Heart right ventricle (tissue), 16 donors: ENCODE results near the gene UNCX. TPM values are rescaled to one million over a fixed set of nuclear protein-coding genes. Genes with fewer than 3 reads are reported as not detected.

Experiments used
- ATAC-seq, 8 donors: fragments of 200-7000 bp; cut with Tn5 transposase; one replicate each; pipeline ENCODE4 v1.9.1; 2020; ENCODE audit warnings: mild to moderate bottlenecking in 8 of 8, moderate library complexity in 8 of 8, moderate number of reproducible peaks in 1 of 8
- DNase-seq, 2 donors: peaks; one replicate each; pipeline ENCODE4 v3.0.0-alpha.2; 2020
- H3K27ac ChIP-seq, 10 donors: fragments of 200-600 bp; sonication (generic) in 2 of 10; one replicate each; pipeline versions ENCODE4 v1.5.0 to v1.8.0; 2020 to 2022; ENCODE audit warnings: mild to moderate bottlenecking in 3 of 10
- H3K27me3 ChIP-seq, 7 donors: fragments of 200-600 bp; one replicate each; pipeline ENCODE4 v1.8.0; 2021 to 2022; ENCODE audit warnings: mild to moderate bottlenecking in 2 of 7
- H3K36me3 ChIP-seq, 9 donors: fragments of 200-600 bp; sonication (generic) in 1 of 9; one replicate each; pipeline versions ENCODE4 v1.5.0 to v1.8.0; 2020 to 2022; ENCODE audit warnings: mild to moderate bottlenecking in 2 of 9
- H3K4me1 ChIP-seq, 9 donors: fragments of 200-600 bp; sonication (generic) in 1 of 9; one replicate each; pipeline versions ENCODE4 v1.5.0 to v1.8.0; 2020 to 2022; ENCODE audit warnings: mild to moderate bottlenecking in 4 of 9
- H3K4me3 ChIP-seq, 10 donors: fragments of 200-600 bp; sonication (generic) in 2 of 10; one replicate each; pipeline versions ENCODE4 v1.5.0 to v1.8.0; 2020 to 2022; ENCODE audit warnings: mild to moderate bottlenecking in 7 of 10, moderate library complexity in 2 of 10
- H3K9me3 ChIP-seq, 11 donors: fragments of 200-600 bp in 10 of 11; sonication (generic) in 2 of 11; one replicate each; pipeline versions ENCODE4 v1.5.0 to v1.8.0; 2013 to 2022; ENCODE audit warnings: mild to moderate bottlenecking in 2 of 11, control low read depth in 1 of 11, moderate library complexity in 1 of 11
- CTCF ChIP-seq, 9 donors: fragments of 200-600 bp; sonication (generic) in 2 of 9; IDR thresholded peaks; one replicate each; pipeline versions ENCODE4 v1.5.0 to v1.8.0; 2021 to 2022; ENCODE audit warnings: antibody characterized with exemption in 9 of 9, mild to moderate bottlenecking in 5 of 9, moderate library complexity in 1 of 9
- WGBS, 2 donors: extraction: QIAGEN DNeasy Blood & Tissue Kit; methylation state at CpG; one replicate each; pipeline ENCODE4 v1.1.7; 2013; ENCODE audit warnings: inconsistent platforms in 1 of 2; 5-methylcytosine and 5-hydroxymethylcytosine counted together
- intact Hi-C, 10 donors: fragments of 100-400 bp; cut with DNase I; formaldehyde crosslinking; loops; one replicate each; pipeline versions ENCODE4 v1.11.1 to v1.14.2; 2022
- polyA plus RNA-seq, 2 donors: library from polyadenylated mRNA; stranded (reverse); fragments of 200-250 nt; gene quantifications; one replicate each; pipeline ENCODE4 v1.2.3, GENCODE V29; 2013
- total RNA-seq, 10 donors: library from RNA; stranded (reverse); fragmentation: NEBNext Ultra II Directional in 3 of 10; extraction: Animal tissue kit (Norgen Biotek cat#: 25700) in 3 of 10; gene quantifications; one replicate each; pipeline versions ENCODE4 v1.2.1 to v1.2.4, GENCODE V29; 2021 to 2023
- donor health status: Arrhythmogenic right ventricular cardiomyopathy.
- donor health status: ischemic (EF 13 %, LVEDD 7.1; RV severe dilation, severe dysfunction).
- donor health status: healthy with polysubstance abuse.
- donor health status: DM: no; HTN: yes; CAD: no.
- donor health status: DM: no; HTN: no; CAD: no.
- donor health status: ischemic (EF 25% LVEDD 6.9; RV normal size, moderate dysfunction).
- donor health status: ischemic (EF 25% LVEDD 5.7; RV mildly dilated, moderate dysfunction).
- donor health status: healthy.
- donor health status: DM: yes; HTN: yes; CAD: no.
- donor health status: Ischemic cardiomyopathy.
- donor health status: ischemic (EF 35%, LVEDD 5.7; RV mildly dilated, moderate dysfunction).
- donor health status: nonischemic (EF 11% LVEDD 7.7; RV severe dilation, severe dysfunction).
- donor health status: DM: yes; HTN: yes; CAD: no.
- donor health status: PGD.
- donor health status: ischemic (EF 29% LVEDD 5.4; RV normal size, mild dysfunction).
- donor health status: nonischemic (EF 23%, LVEDD 6.1; RV moderate dilation, normal function).

Gene UNCX
- total and polyA plus RNA-seq, 12 donors = not detected

GRCh38 chr7:1227814-1228544 is 4.7 kb upstream of the UNCX start:
- no peak for TF ChIP-seq CTCF (IDR thresholded peaks at IDR 0.05)
- intact Hi-C loops = loop anchor here (5.0 to 10.0 kb wide), 8 partner anchors 177 to 247 kb away; no protein-coding TSS in a partner anchor
- Histone ChIP-seq H3K27me3 (peaks cover 79 to 100% (median 99%) of the 10 kb centered on the region in 7 donors), H3K36me3 (no peaks in the 10 kb centered on the region), H3K4me3 (no peak overlapping the region), H3K27ac (no peak overlapping the region), H3K4me1 (peaks cover 0 to 31% (median 18%) of the 10 kb centered on the region in 9 donors), H3K9me3 (no peaks in the 10 kb centered on the region)
- DNase-seq = no peak
- WGBS, 2 donors = 12 to 16% methylated on average over 13 of the region's 13 CpGs
- no peak for ATAC-seq

- no peaks in the 10 kb centered on the region for H3K36me3 ChIP-seq
- peaks cover 0 to 31% (median 18%) of the 10 kb centered on the region in 9 donors for H3K4me1 ChIP-seq
- intact Hi-C loops = loop anchor here (5.0 to 10.0 kb wide), 8 partner anchors 176 to 246 kb away; no protein-coding TSS in a partner anchor
- no peaks in the 10 kb centered on the region for H3K9me3 ChIP-seq
- H3K27ac ChIP-seq = no peak overlapping the region
- DNase-seq = no peak
- no peak overlapping the region for H3K4me3 ChIP-seq
- ATAC-seq = no peak
- TF ChIP-seq CTCF (IDR thresholded peaks at IDR 0.05) = no peak
- peaks cover 79 to 100% (median 99%) of the 10 kb centered on the region in 7 donors for H3K27me3 ChIP-seq
- 7 to 12% methylated on average over 17 of the region's 17 CpGs for WGBS, 2 donors
Observed at GRCh38 chr7:1228545-1229201, 4.0 kb upstream of the UNCX start.

GRCh38 chr7:1229202-1229947 is 3.3 kb upstream of the UNCX start:
- Histone ChIP-seq H3K4me1 (peaks cover 0 to 30% (median 13%) of the 10 kb centered on the region in 9 donors), H3K4me3 (no peak overlapping the region), H3K27me3 (peaks cover 77 to 100% (median 99%) of the 10 kb centered on the region in 7 donors), H3K36me3 (no peaks in the 10 kb centered on the region), H3K9me3 (no peaks in the 10 kb centered on the region), H3K27ac (no peak overlapping the region)
- DNase-seq (no peak), ATAC-seq (no peak)
- 4 to 5% methylated on average over 55 to 63 of the region's 64 CpGs for WGBS, 2 donors
- intact Hi-C loops = loop anchor here (5.0 to 10.0 kb wide), 8 partner anchors 175 to 245 kb away; no protein-coding TSS in a partner anchor
- TF ChIP-seq CTCF (IDR thresholded peaks at IDR 0.05) = no peak

- intact Hi-C loops = loop anchor here (5.0 to 10.0 kb wide), 8 partner anchors 175 to 245 kb away; no protein-coding TSS in a partner anchor
- WGBS, 2 donors = 0 to 3% methylated on average over 13 to 23 of the region's 37 CpGs
- H3K4me1 ChIP-seq = peaks cover 0 to 25% (median 11%) of the 10 kb centered on the region in 9 donors
Observed at GRCh38 chr7:1229956-1230355, 2.7 kb upstream of the UNCX start.

More at GRCh38 chr7:1229956-1230355, 2.7 kb upstream of the UNCX start:
- H3K4me3 ChIP-seq = no peak overlapping the region
- no peak for TF ChIP-seq CTCF (IDR thresholded peaks at IDR 0.05)
- ATAC-seq (no peak), DNase-seq (no peak)
- no peak overlapping the region for H3K27ac ChIP-seq
- H3K27me3 ChIP-seq = peaks cover 80 to 100% (median 99%) of the 10 kb centered on the region in 7 donors
- H3K9me3 ChIP-seq = no peaks in the 10 kb centered on the region
- no peaks in the 10 kb centered on the region for H3K36me3 ChIP-seq
